Osteocyte (in vitro differentiated cells): ENCODE results near the gene S100A10. TPM values are rescaled to one million over a fixed set of nuclear protein-coding genes. Genes with fewer than 3 reads are reported as not detected.

Source experiments
- DNase-seq: peaks from one replicate; pipeline ENCODE4 v3.0.0; 2021; ENCODE audit warnings: mixed read lengths; ENCODE audit not compliant: unreplicated experiment; ENCODE audit errors: extremely low spot score
- H3K27ac Mint-ChIP-seq: one replicate; pipeline ENCODE4 v1.8.0; 2021; ENCODE audit warnings: mild to moderate bottlenecking, mixed read lengths; ENCODE audit not compliant: unreplicated experiment
- H3K27me3 Mint-ChIP-seq: one replicate; pipeline ENCODE4 v1.8.0; 2021; ENCODE audit warnings: mixed read lengths; ENCODE audit not compliant: unreplicated experiment
- H3K36me3 Mint-ChIP-seq: one replicate; pipeline ENCODE4 v1.8.0; 2021; ENCODE audit warnings: mixed read lengths; ENCODE audit not compliant: unreplicated experiment
- H3K4me1 Mint-ChIP-seq: one replicate; pipeline ENCODE4 v1.8.0; 2021; ENCODE audit warnings: mixed read lengths; ENCODE audit not compliant: unreplicated experiment
- H3K4me3 Mint-ChIP-seq: one replicate; pipeline ENCODE4 v1.8.0; 2021; ENCODE audit warnings: mild to moderate bottlenecking, moderate library complexity, mixed read lengths; ENCODE audit not compliant: unreplicated experiment
- H3K9me3 Mint-ChIP-seq: one replicate; pipeline ENCODE4 v1.8.0; 2021; ENCODE audit warnings: mixed read lengths; ENCODE audit not compliant: unreplicated experiment
- total RNA-seq: library from RNA; stranded (reverse); gene quantifications from 2 replicates; pipeline ENCODE4 v1.2.1, GENCODE V29; 2021
- TF ChIP-seq, protein P1 (sequence below): fragments of 200-600 bp; sonication (generic); IDR thresholded peaks from 2 replicates; pipeline ENCODE4 v1.5.0; 2021; ENCODE audit warnings: antibody characterized with exemption, mild to moderate bottlenecking, moderate library complexity

The S100A10 gene
- total RNA-seq, 1 donor from 2014 or later = 234 TPM

DNA sequence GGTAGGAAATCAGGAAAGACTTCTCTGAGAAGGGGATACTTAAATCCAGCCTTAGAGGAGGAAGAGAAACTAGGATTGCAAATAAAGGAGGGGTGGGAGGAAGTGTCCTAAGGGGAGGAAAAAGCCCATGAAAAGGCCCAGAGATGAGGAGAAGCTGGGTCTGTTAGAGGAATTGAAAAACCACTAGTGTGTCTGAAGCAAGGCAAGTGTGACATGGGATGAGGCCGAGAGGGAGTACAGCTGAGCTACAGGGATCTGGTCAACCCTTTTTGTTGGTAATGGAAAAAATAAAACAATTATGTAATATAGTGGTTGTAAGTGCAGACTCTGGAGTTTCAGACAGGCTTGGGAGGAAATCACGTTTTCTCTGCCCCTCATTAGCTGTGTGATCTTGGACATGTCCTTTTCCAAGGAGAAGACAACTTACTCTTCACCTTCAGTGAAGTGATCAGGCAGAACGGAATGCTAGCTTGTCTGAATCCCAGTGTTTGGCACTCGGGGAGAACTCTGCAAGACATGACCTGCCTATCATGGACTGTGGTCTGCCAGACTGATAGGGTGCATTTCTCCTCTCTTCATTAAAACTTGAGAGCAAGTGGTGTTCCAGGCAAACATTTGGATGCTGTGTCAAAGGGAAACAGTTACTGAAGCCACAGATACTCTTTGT, 7.4 kb upstream of the S100A10 start:
- H3K27ac Mint-ChIP-seq = no peak overlapping the region
- DNase-seq = no peak

DNA sequence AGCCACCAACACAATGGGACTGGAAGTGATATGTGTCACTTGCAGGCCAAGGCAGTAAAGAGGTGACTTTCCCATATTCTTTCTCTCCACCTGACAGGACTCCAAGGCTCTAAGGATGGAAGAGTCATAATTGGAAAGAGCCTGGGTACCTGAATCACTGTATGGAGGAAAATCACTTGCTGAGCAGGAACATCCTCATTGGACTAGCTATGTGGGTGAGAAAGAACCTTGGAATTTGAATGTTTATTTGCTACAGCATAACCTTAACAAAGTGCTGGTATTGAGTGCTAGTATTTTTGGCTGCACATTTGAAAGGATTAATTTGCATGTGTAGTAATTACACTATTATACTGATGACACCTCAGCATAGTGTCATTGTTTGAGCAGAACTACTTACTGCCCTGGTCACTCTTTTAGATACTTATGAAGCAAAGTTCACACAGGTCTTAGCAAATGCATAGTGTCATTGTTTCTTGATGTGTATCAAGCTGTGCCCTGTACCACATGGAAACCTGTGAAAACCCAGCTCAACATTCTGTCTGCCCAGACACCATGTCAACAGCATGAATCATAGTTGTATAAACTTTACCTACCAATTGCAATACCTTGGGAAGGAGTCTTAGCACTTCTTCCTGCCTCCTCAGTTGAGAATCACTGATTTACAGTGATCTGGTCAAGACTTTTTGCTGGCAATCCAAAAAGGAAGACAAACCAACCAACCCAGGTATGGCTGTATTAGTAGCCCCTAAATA, 5.1 kb upstream of the S100A10 start:
- H3K4me1 Mint-ChIP-seq = peaks cover 13% of the 10 kb centered on the region
- no peak overlapping the region for H3K4me3 Mint-ChIP-seq
- no peak for DNase-seq
- no peaks in the 10 kb centered on the region for H3K36me3 Mint-ChIP-seq
- no peaks in the 10 kb centered on the region for H3K9me3 Mint-ChIP-seq
- no peak overlapping the region for H3K27ac Mint-ChIP-seq
- H3K27me3 Mint-ChIP-seq = peaks cover 10% of the 10 kb centered on the region
- TF ChIP-seq, protein P1, sequence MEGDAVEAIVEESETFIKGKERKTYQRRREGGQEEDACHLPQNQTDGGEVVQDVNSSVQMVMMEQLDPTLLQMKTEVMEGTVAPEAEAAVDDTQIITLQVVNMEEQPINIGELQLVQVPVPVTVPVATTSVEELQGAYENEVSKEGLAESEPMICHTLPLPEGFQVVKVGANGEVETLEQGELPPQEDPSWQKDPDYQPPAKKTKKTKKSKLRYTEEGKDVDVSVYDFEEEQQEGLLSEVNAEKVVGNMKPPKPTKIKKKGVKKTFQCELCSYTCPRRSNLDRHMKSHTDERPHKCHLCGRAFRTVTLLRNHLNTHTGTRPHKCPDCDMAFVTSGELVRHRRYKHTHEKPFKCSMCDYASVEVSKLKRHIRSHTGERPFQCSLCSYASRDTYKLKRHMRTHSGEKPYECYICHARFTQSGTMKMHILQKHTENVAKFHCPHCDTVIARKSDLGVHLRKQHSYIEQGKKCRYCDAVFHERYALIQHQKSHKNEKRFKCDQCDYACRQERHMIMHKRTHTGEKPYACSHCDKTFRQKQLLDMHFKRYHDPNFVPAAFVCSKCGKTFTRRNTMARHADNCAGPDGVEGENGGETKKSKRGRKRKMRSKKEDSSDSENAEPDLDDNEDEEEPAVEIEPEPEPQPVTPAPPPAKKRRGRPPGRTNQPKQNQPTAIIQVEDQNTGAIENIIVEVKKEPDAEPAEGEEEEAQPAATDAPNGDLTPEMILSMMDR = no peak

More for the DNA sequence above, 7.4 kb upstream of the S100A10 start:
- no peaks in the 10 kb centered on the region for H3K9me3 Mint-ChIP-seq
- peaks cover 28% of the 10 kb centered on the region for H3K27me3 Mint-ChIP-seq
- H3K4me1 Mint-ChIP-seq = no peaks in the 10 kb centered on the region
- no peak overlapping the region for H3K4me3 Mint-ChIP-seq
- TF ChIP-seq, protein P1 = no peak
- H3K36me3 Mint-ChIP-seq = no peaks in the 10 kb centered on the region

DNA sequence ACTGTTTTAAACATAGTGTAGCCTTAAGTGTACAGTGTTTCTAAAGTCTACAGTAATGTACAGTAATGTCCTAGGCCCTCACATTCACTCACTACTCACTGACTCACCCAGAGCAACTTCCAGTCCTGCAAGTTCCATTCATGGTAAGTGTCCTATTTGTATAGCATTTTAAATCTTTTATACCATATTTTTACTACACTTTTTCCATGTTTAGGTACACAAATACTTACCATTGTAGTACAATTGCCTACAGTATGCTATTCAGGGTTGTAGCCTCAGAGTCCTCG, 3.6 kb upstream of the S100A10 start:
- TF ChIP-seq, protein P1 = no peak
- H3K4me3 Mint-ChIP-seq = no peak overlapping the region
- no peaks in the 10 kb centered on the region for H3K9me3 Mint-ChIP-seq
- peaks cover 24% of the 10 kb centered on the region for H3K4me1 Mint-ChIP-seq
- DNase-seq = no peak
- no peaks in the 10 kb centered on the region for H3K36me3 Mint-ChIP-seq
- no peaks in the 10 kb centered on the region for H3K27me3 Mint-ChIP-seq
- H3K27ac Mint-ChIP-seq = no peak overlapping the region

DNA sequence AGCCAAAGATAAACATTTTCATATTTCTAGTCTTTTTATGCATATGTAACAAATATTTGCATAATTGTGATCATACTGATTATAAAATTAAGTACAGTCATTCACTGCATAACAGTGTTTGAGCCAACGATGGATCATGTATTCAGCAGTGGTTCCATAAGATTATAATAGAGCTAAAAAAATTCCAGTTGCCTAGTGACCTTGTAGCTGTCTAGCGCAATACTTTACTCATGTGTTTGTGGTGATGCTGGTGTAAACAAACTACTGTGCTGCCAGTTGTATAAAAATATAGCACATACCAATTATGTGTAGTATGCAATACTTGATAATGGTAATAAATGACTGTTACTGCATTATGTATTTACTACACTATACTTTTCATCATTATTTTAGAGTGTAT, 2.1 kb upstream of the S100A10 start:
- Mint-ChIP-seq H3K9me3 (no peaks in the 10 kb centered on the region), H3K4me1 (peaks cover 38% of the 10 kb centered on the region), H3K4me3 (no peak overlapping the region), H3K27ac (no peak overlapping the region), H3K36me3 (no peaks in the 10 kb centered on the region), H3K27me3 (no peaks in the 10 kb centered on the region)
- TF ChIP-seq, protein P1 = no peak
- no peak for DNase-seq

DNA sequence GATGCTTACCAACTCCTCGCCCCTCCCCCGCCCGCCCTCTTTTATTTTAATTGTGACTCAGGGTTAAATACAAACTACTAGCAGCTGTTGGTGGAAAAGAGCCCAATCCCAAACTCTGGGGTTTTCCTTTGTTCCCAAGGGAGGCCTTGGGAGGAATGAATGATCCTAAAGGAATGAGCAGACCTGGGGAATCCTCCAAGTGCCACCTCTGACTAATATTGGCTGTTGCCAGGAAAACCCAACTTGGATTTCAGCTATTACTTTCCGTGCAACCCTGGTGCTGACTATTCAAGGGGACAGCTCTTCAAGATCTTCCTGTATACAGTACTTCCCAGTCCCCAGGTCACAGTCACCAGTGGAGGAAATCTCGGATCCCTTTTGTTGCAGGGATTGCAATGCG, 1.3 kb upstream of the S100A10 start:
- H3K4me3 Mint-ChIP-seq = peak overlapping the region; percentile 50
- peaks cover 46% of the 10 kb centered on the region for H3K4me1 Mint-ChIP-seq
- TF ChIP-seq, protein P1 = no peak
- H3K9me3 Mint-ChIP-seq = no peaks in the 10 kb centered on the region
- H3K36me3 Mint-ChIP-seq = no peaks in the 10 kb centered on the region
- DNase-seq = no peak
- peak overlapping the region; percentile 72 for H3K27ac Mint-ChIP-seq
- no peaks in the 10 kb centered on the region for H3K27me3 Mint-ChIP-seq
